B cell (primary cell): ENCODE results near the gene RPTOR. TPM values are rescaled to one million over a fixed set of nuclear protein-coding genes. Genes with fewer than 3 reads are reported as not detected.

Experiments used
- ATAC-seq: fragments of 200-7000 bp; cut with Tn5 transposase; one replicate; pipeline ENCODE4 v1.10.0; 2021; ENCODE audit warnings: low read depth, mild to moderate bottlenecking, moderate number of reproducible peaks, moderate library complexity
- CTCF ChIA-PET: fragments of 350-600 bp; sonication (Branson Sonifier 250); formaldehyde crosslinking; loops from one replicate; lab custom pipeline; 2021; ENCODE audit warnings: antibody characterized with exemption, inconsistent platforms; lab: Charles Lee
- POLR2A ChIA-PET: fragments of 350-600 bp; sonication (Branson Sonifier 250); formaldehyde crosslinking; loops from one replicate; lab custom pipeline; 2021; ENCODE audit warnings: antibody characterized with exemption; lab: Charles Lee
- DNase-seq: peaks from one replicate; pipeline ENCODE4 v3.0.0; 2013
- H2AFZ ChIP-seq: 2 replicates; pipeline ENCODE4 v1.6.1; 2012; ENCODE audit warnings: mild to moderate bottlenecking, low read depth, low read length; ENCODE audit not compliant: insufficient read depth, poor library complexity, severe bottlenecking
- H3K27ac ChIP-seq, 2 donors: 1 replicate in 1 of 2; 2 replicates in 1 of 2; pipeline ENCODE4 v1.5.1; 2012 to 2013; ENCODE audit warnings: low read length in 2 of 2, mild to moderate bottlenecking in 2 of 2, moderate library complexity in 1 of 2
- H3K27me3 ChIP-seq, 4 experiments: fragments of 200-600 bp in 1 of 4; sonication (generic) in 1 of 4; replicated peaks in 1 of 4; 1 replicate in 2 of 4; 2 replicates in 2 of 4; pipeline versions ENCODE4 v1.6.1 to v1.7.0; 2013 to 2016; ENCODE audit warnings: low read length in 3 of 4, mild to moderate bottlenecking in 2 of 4, mixed read lengths in 1 of 4, moderate library complexity in 1 of 4; ENCODE audit not compliant: insufficient read depth in 4 of 4, control insufficient read depth in 3 of 4; ENCODE audit errors: control extremely low read depth in 1 of 4
- H3K36me3 ChIP-seq, 2 experiments: replicated peaks in 1 of 2; 1 replicate in 1 of 2; 2 replicates in 1 of 2; pipeline versions ENCODE4 v1.6.1 to v1.7.1; 2013; ENCODE audit warnings: low read length in 1 of 2; ENCODE audit not compliant: insufficient read depth in 2 of 2, control insufficient read depth in 1 of 2; ENCODE audit errors: control extremely low read depth in 1 of 2, extremely low read depth in 1 of 2
- H3K4me1 ChIP-seq, 2 donors: fragments of 200-600 bp in 1 of 2; sonication (generic) in 1 of 2; 1 replicate in 1 of 2; 2 replicates in 1 of 2; pipeline versions ENCODE4 v1.5.1 to v1.6.1; 2013 to 2017; ENCODE audit warnings: low read length in 2 of 2; ENCODE audit not compliant: control insufficient read depth in 2 of 2, insufficient read depth in 2 of 2
- H3K4me2 ChIP-seq: replicated peaks from 2 replicates; pipeline ENCODE3; 2012; ENCODE audit warnings: mild to moderate bottlenecking, low read depth, low read length; ENCODE audit not compliant: poor library complexity, severe bottlenecking
- H3K4me3 ChIP-seq, 5 experiments: fragments of 200-600 bp in 1 of 5; sonication (generic) in 1 of 5; 1 replicate in 3 of 5; 2 replicates in 2 of 5; pipeline versions ENCODE4 v1.5.1 to v1.7.0; 2011 to 2016; ENCODE audit warnings: low read length in 4 of 5, mild to moderate bottlenecking in 4 of 5, low read depth in 2 of 5, control low read depth in 1 of 5, moderate library complexity in 1 of 5; ENCODE audit not compliant: insufficient read depth in 1 of 5; ENCODE audit errors: control extremely low read depth in 1 of 5, extremely low read depth in 1 of 5
- H3K79me2 ChIP-seq: fragments of 200-600 bp; sonication (generic); one replicate; pipeline ENCODE4 v1.6.0; 2016; ENCODE audit warnings: low read length; ENCODE audit not compliant: control insufficient read depth, insufficient read depth
- H3K9ac ChIP-seq: fragments of 200-600 bp; sonication (generic); 2 replicates; pipeline ENCODE4 v1.6.1; 2017; ENCODE audit warnings: mild to moderate bottlenecking, low read length, moderate library complexity
- H3K9me3 ChIP-seq, 3 donors: one replicate each; pipeline versions ENCODE4 v1.6.1 to v1.7.1; 2013; ENCODE audit warnings: low read length in 2 of 3; ENCODE audit not compliant: control insufficient read depth in 2 of 3, insufficient read depth in 1 of 3; ENCODE audit errors: control extremely low read depth in 1 of 3
- H4K20me1 ChIP-seq: 2 replicates; pipeline ENCODE4 v1.6.0; 2012; ENCODE audit warnings: mild to moderate bottlenecking, low read length; ENCODE audit not compliant: insufficient read depth, control insufficient read depth, poor library complexity, severe bottlenecking
- H3K27ac Mint-ChIP-seq: one replicate; pipeline ENCODE4 v1.8.0; 2021; ENCODE audit warnings: mixed read lengths
- H3K27me3 Mint-ChIP-seq: one replicate; pipeline ENCODE4 v1.8.0; 2021; ENCODE audit warnings: mixed read lengths
- H3K4me1 Mint-ChIP-seq: one replicate; pipeline ENCODE4 v1.8.0; 2021; ENCODE audit warnings: mixed read lengths
- H3K4me3 Mint-ChIP-seq: one replicate; pipeline ENCODE4 v1.8.0; 2021; ENCODE audit warnings: mixed read lengths
- H3K9me3 Mint-ChIP-seq: one replicate; pipeline ENCODE4 v1.8.0; 2022; ENCODE audit warnings: mixed read lengths; ENCODE audit not compliant: insufficient read depth
- EZH2 ChIP-seq: IDR thresholded peaks from 2 replicates; pipeline ENCODE4 v1.6.1; 2012; ENCODE audit warnings: borderline replicate concordance, low read depth, mild to moderate bottlenecking, moderate library complexity, low read length; ENCODE audit not compliant: insufficient read depth, poor library complexity, severe bottlenecking
- WGBS: methylation state at CpG from one replicate; pipeline ENCODE4 v1.1.5; 2013; ENCODE audit warnings: missing lambda C conversion rate; ENCODE audit not compliant: insufficient coverage; 5-methylcytosine and 5-hydroxymethylcytosine counted together
- intact Hi-C: fragments of 100-400 bp; cut with micrococcal nuclease; formaldehyde crosslinking; loops from one replicate; pipeline ENCODE4 v1.10.0; 2022
- polyA plus RNA-seq: library from polyadenylated mRNA; depleted of rRNA; stranded (reverse); fragments of >200 nt; gene quantifications from 2 replicates; pipeline ENCODE4 v1.2.3, GENCODE V29; 2012
- total RNA-seq, 2 donors: library from RNA; stranded (reverse); fragments of 120-200 nt in 1 of 2; gene quantifications; 1 replicate in 1 of 2; 2 replicates in 1 of 2; pipeline versions ENCODE4 v1.2.3 to v1.2.4, GENCODE V29; 2013 to 2022
- TF ChIP-seq, protein P1 (sequence below): fragments of 200-600 bp; IDR thresholded peaks from one replicate; pipeline ENCODE4 v1.8.0; 2022; ENCODE audit warnings: antibody characterized with exemption, mild to moderate bottlenecking

RPTOR gene
- total and polyA plus RNA-seq, 2 donors (not counting 1 experiment from before 2014, with no cell fraction given), result 13.4 to 58.8 TPM

DNA sequence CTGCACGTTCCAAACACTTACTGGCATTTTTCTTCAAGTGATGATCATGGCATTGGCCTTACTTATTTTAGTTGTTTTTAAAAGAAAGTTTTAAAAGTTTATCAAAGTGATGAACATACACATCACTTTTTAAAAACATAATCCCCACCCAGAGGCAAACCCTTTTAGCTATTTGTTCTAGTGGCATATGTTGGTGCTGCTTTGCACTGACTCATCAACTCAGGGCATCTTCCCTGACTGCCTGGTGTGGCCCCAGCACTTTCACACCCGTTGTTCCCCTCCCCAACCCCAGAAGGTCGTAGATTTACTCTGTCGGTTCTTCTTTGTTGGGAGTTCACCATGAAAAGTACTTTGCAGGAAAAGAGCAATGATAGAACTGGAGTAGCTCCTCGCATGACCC is 161.3 kb downstream of the RPTOR start:
- 100% methylated on average over 2 of the region's 5 CpGs for WGBS
- TF ChIP-seq EZH2, result no peak
- TF ChIP-seq, protein P1, sequence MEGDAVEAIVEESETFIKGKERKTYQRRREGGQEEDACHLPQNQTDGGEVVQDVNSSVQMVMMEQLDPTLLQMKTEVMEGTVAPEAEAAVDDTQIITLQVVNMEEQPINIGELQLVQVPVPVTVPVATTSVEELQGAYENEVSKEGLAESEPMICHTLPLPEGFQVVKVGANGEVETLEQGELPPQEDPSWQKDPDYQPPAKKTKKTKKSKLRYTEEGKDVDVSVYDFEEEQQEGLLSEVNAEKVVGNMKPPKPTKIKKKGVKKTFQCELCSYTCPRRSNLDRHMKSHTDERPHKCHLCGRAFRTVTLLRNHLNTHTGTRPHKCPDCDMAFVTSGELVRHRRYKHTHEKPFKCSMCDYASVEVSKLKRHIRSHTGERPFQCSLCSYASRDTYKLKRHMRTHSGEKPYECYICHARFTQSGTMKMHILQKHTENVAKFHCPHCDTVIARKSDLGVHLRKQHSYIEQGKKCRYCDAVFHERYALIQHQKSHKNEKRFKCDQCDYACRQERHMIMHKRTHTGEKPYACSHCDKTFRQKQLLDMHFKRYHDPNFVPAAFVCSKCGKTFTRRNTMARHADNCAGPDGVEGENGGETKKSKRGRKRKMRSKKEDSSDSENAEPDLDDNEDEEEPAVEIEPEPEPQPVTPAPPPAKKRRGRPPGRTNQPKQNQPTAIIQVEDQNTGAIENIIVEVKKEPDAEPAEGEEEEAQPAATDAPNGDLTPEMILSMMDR, result no peak
- H3K27me3 Mint-ChIP-seq, result no peaks in the 10 kb centered on the region
- Histone ChIP-seq H3K4me1 (peaks cover 20 to 25% of the 10 kb centered on the region in 2 donors), H4K20me1 (peaks cover 11% of the 10 kb centered on the region), H2AFZ (no peak overlapping the region), H3K27me3 (no peaks in the 10 kb centered on the region), H3K9me3 (peaks cover 0 to 12% (median 3%) of the 10 kb centered on the region in 3 donors), H3K36me3 (peaks cover 0 to 17% of the 10 kb centered on the region in 2 experiments), H3K4me2 (no peak overlapping the region), H3K4me3 (no peak overlapping the region), H3K9ac (no peak overlapping the region), H3K79me2 (peaks cover 38% of the 10 kb centered on the region), H3K27ac (no peak overlapping the region)
- ATAC-seq (no peak), DNase-seq (no peak)
- ChIA-PET POLR2A (no interaction called here), CTCF (no interaction called here)
- H3K4me1 Mint-ChIP-seq, result peaks cover 38% of the 10 kb centered on the region
- no peak overlapping the region for H3K4me3 Mint-ChIP-seq
- H3K9me3 Mint-ChIP-seq, result no peaks in the 10 kb centered on the region
- intact Hi-C loops, result no loop called here
- H3K27ac Mint-ChIP-seq, result no peak overlapping the region

- intact Hi-C loops, result no loop called here
- peaks cover 0 to 17% of the 10 kb centered on the region in 2 experiments for H3K36me3 ChIP-seq
- TF ChIP-seq EZH2, result no peak
- TF ChIP-seq, protein P1, result no peak
- Mint-ChIP-seq H3K4me1 (peaks cover 38% of the 10 kb centered on the region), H3K4me3 (no peak overlapping the region), H3K9me3 (no peaks in the 10 kb centered on the region), H3K27ac (no peak overlapping the region), H3K27me3 (no peaks in the 10 kb centered on the region)
- H4K20me1 ChIP-seq, result peaks cover 7% of the 10 kb centered on the region
- DNase-seq, result no peak
- no peak overlapping the region for H3K9ac ChIP-seq
- no peak overlapping the region for H3K4me2 ChIP-seq
- no peak overlapping the region for H3K4me3 ChIP-seq
- H3K27me3 ChIP-seq, result no peaks in the 10 kb centered on the region
- peaks cover 33% of the 10 kb centered on the region for H3K79me2 ChIP-seq
- CTCF ChIA-PET, result no interaction called here
- H3K9me3 ChIP-seq, result peaks cover 0 to 12% (median 3%) of the 10 kb centered on the region in 3 donors
- POLR2A ChIA-PET, result no interaction called here
- no peak for ATAC-seq
- no peak overlapping the region for H3K27ac ChIP-seq
- peaks cover 20 to 25% of the 10 kb centered on the region in 2 donors for H3K4me1 ChIP-seq
- 94% methylated on average over 5 of the region's 5 CpGs for WGBS
- H2AFZ ChIP-seq, result no peak overlapping the region
Measured at GRCh38 chr17:80706463-80706867, 161.8 kb downstream of the RPTOR start.
